GM20000 (cell line): ENCODE measurements around the gene PCYT1B.
A peak's percentile ranks its signal among the peaks of the same experiment; 100 is the strongest.

ENCODE experiments used
- DNase-seq: peaks from one replicate; pipeline ENCODE4 v3.0.0; 2012; ENCODE audit warnings: low spot score
- TF ChIP-seq, protein P1 (sequence below): IDR thresholded peaks from 2 replicates; pipeline ENCODE4 v1.5.1; 2012; ENCODE audit warnings: mild to moderate bottlenecking, control low read depth; ENCODE audit errors: extremely low read depth, missing control alignments

Gene PCYT1B

GRCh38 chrX:24566240-24566639, 80.9 kb downstream of the PCYT1B start:
- TF ChIP-seq, protein P1, sequence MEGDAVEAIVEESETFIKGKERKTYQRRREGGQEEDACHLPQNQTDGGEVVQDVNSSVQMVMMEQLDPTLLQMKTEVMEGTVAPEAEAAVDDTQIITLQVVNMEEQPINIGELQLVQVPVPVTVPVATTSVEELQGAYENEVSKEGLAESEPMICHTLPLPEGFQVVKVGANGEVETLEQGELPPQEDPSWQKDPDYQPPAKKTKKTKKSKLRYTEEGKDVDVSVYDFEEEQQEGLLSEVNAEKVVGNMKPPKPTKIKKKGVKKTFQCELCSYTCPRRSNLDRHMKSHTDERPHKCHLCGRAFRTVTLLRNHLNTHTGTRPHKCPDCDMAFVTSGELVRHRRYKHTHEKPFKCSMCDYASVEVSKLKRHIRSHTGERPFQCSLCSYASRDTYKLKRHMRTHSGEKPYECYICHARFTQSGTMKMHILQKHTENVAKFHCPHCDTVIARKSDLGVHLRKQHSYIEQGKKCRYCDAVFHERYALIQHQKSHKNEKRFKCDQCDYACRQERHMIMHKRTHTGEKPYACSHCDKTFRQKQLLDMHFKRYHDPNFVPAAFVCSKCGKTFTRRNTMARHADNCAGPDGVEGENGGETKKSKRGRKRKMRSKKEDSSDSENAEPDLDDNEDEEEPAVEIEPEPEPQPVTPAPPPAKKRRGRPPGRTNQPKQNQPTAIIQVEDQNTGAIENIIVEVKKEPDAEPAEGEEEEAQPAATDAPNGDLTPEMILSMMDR, result no peak
- no peak for DNase-seq

- DNase-seq, result no peak
- TF ChIP-seq, protein P1, result no peak
These were observed 83.7 kb downstream of the PCYT1B start for GRCh38 chrX:24563291-24564010.

GRCh38 chrX:24561121-24561520, 86.0 kb downstream of the PCYT1B start:
- TF ChIP-seq, protein P1, result no peak
- DNase-seq, result peak; percentile 18

DNA sequence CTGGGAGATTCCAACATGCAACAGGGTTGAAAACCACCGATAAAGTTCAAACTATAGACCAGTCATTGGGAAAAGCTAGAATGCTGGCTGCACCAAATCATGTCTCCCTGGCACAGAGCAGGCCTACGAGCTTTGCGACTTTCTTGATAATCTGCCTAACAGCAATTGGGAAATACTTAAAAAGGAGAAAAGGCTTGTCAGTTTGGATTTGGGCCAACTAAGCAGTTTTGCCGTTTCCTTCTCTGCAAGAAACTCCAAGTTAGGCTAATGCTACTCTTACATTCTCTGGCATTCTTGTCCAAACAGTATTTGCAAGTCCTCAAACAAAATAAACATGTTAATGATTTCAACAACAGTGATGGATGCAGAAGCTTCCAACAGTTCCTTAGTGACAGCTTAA, 94.1 kb downstream of the PCYT1B start:
- TF ChIP-seq, protein P1, result no peak
- no peak for DNase-seq

DNA sequence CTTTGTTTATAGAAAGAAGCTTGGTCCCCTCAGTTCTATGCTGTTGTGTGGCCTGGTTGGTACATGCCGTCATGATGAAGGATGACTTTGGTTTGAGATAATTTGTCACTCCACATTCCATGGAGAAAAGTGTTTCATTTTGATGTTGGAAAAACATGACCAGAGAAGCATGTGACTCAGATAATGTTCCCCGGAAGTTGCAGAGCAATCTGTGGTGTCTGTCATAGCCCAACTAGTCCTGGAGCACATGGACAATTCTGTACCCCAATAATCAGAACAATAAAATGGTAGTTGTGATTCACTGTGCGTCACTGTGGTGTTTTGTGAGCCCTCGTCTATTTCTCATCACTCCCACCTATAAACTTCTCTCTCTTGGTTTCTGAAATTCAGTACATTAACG, 97.0 kb downstream of the PCYT1B start:
- no peak for DNase-seq

DNA sequence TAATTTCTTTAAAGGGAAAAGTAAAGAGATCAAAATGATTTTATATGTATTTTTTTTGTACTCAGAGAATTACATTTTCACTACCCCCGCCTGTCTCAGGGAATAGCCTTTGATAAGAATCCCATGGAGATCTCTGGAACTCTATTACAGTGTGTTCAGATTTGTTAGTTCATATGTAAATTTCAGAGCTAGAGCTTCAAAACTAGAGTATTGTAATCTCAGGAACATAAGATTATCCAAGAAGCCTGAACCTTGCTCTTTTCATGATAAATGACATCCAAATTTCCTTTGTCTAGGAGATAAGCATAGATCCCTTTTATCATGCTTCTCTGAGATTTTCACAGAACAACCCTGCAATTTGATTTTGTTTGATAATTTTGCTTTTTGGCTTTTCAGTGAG, 99.2 kb downstream of the PCYT1B start:
- TF ChIP-seq, protein P1, result no peak
- no peak for DNase-seq

More for the DNA sequence above, 97.0 kb downstream of the PCYT1B start:
- TF ChIP-seq, protein P1, result no peak

DNA sequence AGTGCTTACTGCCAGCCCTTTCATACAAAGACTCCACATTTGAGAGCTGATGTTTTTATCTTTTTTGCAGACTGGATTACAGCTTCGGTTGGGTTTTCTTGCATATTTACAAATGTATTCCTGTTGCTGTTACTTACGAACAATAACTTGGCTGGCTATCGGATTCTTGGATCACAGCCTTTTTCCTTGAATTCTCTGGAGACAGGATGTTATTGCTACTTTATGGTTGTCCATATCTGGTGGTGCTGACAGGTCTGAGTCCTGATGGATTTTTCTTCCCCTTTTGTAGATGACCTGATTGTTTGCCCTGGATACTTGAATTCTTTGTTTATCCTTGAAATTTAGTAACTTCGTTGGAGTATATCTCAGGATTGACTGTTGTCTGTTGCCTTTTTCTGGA, 104.4 kb downstream of the PCYT1B start:
- TF ChIP-seq, protein P1, result no peak

More for the DNA sequence above, 104.4 kb downstream of the PCYT1B start:
- no peak for DNase-seq
